ENCODE results near the gene ZYG11B.

DNA sequence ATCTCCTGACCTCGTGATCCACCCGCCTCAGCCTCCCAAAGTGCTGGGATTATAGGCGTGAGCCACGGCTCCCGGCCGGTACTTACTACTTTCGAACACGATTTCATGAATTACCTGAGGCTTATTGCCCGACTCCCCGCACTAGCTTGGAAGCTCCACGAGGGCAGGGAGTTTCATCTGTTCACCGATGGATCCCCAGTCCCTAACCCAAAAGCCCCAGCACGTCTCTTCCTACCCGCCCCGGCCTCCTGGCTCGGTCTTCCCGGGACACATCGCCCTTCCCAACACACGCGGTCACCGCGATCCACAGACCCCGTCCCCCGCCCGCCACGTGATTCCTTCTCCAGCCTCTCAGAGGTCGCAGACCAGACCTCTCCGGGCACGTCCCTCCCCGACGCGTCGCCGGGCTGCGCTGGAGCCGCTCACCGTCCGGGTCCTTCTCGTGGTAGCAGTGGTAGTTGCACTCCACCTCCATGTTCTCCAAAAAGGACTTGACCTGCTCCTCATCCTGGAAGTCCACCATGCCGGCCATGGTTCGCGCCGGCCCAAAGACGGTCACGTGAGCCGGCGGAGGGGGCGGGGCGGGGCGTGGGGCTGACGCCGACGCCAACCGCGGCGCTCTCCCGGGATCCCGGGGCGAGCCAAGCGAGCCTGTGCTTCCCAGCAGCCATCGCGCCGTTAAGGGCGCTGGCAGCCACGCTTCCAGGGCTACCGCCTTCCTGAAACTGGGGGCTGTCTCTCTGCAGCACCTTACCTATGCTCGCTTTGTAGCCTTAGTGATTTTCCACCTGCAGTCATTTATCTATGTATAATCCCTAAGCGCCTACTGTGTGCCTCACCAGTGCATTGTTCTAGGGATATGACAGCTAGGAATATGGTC, 28.2 kb upstream of the ZYG11B start, which contains the start of gene COA7:
- TF ChIP-seq EZH2phosphoT487 (IDR thresholded peaks at IDR 0.05) (no peak), CTCF (IDR thresholded peaks at IDR 0.05) (no peak), EZH2 (IDR thresholded peaks at IDR 0.05) (no peak)
